ENCODE measurements around the gene ATG13.

DNA sequence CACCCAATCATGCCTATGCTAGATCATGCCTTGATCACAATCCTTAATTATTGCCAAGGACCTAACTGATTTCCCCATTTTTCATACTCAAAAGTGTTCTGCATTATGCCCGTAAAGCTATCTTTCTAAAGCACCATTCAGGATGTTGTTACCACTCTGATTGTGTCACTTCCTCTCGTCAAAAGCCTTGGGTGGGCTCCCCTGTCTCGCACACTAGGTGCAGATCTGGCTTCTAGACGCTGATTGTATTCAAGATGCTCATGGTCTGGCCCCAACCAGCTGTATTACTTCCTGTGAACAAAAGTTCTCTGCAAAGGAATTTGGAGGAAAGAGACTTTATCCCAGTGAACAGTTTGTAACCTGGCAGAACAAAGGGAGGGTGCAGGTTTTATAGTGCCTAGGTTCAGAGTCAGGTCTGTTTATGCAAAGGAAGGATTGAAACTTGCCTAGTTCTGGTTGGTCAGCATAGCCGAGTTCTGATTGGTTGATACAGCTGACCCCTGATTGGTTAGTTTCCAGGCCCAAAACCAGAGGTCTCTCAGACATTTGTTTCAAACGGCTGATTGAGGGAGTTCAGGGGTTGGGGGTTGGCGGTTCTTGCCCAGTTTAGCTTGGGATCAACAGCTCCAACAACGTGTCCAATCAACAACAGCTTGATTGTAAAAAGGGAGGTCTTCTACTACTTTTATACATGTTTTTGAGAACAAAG is 25.4 kb downstream of the ATG13 start:
- TF ChIP-seq CTCF (IDR thresholded peaks at IDR 0.05) (no peak), POLR2A (IDR thresholded peaks at IDR 0.05) (no peak)
